ENCODE measurements around the gene APBB2.

The APBB2 gene

DNA sequence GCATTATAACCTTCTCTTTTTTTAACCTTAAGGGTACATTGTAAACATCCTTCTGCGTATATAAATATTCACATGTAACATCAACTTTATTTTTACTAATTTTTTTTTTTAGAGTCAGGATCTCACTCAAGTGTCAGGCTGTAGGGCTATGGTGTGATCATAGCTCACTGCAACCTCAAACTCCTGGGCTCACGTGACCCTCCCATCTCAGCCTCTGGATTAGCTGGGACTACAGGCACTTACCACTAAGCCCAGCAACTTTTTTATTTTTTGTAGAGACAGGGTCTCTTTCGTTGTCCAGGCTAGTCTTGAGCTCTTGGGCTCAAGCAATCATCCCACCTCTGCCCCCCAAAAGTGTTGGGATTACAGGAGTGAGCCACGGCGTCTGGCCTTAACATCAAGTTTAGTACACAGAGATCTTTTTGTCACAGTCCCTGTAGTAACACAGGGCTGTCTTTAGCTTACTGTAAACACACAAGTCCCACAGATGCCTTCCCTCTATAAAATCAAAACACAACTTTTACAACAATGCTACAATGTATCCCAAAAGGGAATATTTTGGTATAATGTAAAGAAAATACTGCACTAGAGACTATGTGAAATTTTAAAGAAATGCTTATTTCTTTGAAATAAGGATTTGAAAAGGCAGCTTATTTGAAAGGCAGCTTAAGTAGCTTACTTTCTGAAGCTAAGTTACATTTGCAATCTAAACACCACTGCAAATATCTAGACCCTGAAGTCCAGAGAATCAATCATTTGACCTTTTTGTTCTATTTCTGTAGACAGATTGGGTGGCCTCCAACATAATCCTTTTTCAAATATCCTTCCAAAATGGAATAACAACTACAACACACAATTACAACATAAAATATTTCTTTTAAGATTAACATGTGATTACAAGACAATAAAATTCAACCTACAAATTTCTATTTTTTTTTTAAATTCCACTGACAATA, 116.0 kb downstream of the APBB2 start:
- no peak for DNase-seq

- no peak for DNase-seq
Measured at GRCh38 chr4:41095973-41096372, 118.4 kb downstream of the APBB2 start.

DNA sequence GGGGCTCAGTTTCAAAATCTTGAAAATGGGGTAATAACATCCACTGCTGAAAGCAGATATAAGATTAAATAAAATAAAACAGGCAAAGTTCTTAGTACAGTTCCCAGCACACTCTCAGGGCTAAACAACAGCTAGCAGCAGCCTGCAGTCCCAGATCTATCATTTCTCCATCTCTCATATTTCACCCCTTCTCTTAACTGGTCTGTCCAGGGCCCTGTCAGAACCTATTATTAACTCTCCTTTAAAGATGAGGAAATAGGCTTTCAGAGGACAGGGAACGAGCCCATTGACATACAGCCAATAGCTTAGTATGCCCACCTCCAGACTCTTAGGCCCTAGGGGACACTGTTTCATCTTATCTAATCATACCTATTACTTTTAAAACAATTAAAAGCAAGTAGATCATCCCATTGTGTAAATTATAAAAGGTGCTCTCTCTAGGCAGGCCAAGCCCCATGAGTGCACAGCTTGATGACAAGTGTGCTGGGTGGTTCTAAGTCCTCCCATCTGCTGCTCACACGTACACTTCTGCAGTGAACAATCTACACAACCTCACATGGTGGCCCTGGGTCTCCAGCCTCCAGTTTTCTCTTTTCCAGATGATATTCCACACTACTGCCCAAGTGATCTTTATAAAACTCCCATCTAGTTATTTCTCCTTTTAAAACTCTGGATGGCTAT, 119.0 kb downstream of the APBB2 start:
- no peak for DNase-seq

DNA sequence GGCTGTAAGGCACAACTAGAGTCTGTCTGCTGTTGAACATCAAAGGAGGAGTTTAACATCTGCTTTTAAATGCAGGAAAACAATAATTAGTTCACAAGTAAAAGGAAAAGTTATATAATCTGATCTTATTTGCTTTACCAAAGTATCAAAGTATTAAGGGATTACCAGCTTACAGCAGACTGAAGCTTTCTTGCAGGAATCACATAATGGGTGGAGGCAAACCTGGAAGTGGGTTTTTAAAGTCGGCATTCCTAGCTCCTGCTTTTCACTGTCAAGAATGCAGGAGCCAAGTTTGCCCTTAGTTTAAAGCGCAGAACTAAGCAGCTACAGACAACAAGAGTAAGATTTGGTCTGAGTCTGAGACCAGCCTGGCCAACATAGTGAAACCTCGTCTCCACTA, 122.2 kb downstream of the APBB2 start:
- DNase-seq = no peak

DNA sequence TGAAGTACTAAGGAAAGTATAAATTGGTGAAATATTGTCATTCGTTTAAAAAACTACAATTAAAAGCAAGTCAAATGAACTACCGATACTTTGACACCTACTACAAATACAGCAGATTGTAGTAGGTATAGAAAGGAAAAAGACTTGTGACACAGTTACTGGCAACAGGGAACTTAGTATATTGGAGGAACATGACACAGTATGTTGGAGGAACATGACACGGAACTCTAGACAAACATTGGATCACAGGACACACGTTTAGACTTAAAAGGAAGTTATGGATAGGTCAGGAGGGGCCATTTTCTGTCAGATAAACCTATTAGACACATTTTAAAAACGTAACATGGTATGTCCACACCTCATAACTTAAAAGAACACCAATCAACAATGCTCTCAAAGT, 132.5 kb downstream of the APBB2 start:
- no peak for DNase-seq

DNA sequence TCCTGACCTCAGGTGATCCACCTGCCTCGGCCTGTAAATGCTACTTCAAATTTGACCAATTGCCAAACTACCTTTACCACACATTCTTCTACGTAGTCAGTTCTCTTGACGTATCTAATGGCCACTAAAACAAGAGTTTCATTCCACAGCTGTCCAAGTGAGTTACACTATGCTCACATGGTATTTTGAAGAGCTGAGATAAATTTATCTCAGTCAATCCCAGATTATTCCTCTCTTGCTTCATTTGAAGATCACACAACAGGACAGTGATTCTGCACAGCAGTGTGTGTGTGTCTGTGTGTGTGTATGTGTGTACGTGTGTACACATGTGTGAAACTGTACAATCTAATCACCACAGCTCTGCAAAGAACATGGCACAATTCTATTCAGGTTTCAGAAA, 133.4 kb downstream of the APBB2 start:
- DNase-seq = no peak

GRCh38 chr4:41079881-41080560, 134.3 kb downstream of the APBB2 start:
- no peak for DNase-seq

GRCh38 chr4:41077628-41078027, 136.7 kb downstream of the APBB2 start:
- DNase-seq = no peak

GRCh38 chr4:41076481-41076880, 137.9 kb downstream of the APBB2 start:
- no peak for DNase-seq

GRCh38 chr4:41074215-41074614, 140.1 kb downstream of the APBB2 start:
- no peak for DNase-seq

DNA sequence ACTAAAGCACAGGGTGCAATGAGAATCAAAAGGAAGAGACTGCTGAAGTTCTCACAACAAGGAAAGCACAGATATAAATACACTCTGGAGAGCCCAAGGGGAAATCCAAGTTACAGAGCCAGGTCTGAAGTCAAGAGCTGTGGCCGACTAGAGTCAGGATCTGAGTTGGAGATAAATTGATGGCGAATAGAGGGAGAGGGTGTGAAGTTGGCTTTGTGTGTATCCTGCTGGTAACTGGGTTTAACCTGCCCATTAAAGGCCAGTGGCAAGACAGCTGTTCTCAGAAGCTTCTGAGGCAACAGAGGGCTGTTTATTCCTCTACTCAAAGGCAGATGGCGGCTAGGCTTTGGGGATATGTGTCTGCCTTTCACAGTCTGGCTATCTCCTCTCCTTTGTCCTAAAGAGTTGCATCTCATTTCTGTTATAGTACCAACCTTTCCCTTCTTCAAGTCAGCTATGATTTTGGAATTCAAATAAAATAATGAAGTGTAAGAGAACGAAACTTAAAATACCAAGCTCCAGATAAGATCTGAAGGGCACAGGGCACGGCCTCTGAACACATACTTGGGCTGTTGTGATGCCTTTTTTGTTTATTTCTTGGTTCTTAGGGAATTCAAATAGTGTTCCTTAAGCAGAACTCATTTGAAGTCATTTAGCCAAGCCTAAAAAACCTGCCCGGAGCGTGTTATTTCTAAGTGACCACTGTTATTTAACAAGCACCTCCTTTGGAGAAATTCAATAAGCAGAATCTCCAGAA, 142.1 kb downstream of the APBB2 start:
- no peak for DNase-seq

GRCh38 chr4:41070516-41071281, 143.6 kb downstream of the APBB2 start:
- no peak for DNase-seq

DNA sequence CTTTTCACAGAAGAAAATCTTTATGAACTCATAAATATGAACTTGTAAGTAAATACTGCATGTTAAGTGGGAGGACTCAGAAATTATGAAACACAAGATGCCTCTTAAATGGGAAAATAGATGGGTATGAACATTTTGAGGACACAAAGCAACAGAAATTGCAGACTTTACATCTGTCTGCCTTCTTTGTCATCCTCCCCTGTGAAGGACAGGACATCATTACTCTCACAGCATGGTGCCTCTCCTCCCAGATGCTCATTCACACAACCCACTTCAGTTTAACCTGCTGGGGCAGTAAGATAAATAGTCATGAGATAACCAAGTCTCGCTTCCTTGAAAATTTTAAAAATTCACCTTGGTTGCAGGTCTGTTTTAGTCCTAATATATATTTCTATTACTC, 144.5 kb downstream of the APBB2 start:
- no peak for DNase-seq

DNA sequence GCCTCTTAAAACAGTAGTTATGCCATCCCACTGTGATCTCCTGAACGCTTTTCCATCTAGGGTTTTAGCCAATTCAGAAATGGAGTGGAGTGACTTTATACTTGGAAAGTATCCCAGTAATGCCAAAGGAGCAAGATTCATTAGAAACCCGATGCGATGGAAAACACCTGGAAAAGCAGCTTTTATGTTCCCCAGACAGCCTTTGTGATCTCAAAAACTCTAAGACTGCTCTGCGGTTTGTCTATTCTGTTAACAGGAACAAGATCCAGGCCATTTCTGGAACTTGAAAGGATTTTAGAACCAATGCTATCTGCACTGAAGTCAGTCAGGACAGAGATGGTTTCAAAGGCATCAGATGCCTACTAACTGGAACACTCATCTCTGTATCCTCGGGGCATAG, 145.1 kb downstream of the APBB2 start:
- DNase-seq = no peak

DNA sequence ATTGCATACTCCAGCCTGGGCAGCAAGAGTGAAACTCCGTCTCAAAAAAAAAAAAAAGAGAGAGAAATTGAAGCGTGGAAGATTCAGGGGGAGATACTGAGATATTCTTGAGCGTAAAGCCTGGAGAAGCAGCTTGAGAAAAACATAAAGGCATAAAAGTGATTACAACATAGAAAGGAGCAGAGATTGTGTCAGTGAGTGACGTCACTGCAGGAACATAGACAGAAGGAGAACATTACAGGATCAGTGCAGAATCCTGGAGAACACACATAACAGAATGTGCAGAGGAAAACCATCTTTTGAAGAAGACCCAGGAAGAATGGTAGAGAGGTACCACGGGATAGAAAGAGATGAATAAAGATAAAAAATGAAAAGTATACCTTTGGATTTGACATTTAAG, 147.0 kb downstream of the APBB2 start:
- no peak for DNase-seq

DNA sequence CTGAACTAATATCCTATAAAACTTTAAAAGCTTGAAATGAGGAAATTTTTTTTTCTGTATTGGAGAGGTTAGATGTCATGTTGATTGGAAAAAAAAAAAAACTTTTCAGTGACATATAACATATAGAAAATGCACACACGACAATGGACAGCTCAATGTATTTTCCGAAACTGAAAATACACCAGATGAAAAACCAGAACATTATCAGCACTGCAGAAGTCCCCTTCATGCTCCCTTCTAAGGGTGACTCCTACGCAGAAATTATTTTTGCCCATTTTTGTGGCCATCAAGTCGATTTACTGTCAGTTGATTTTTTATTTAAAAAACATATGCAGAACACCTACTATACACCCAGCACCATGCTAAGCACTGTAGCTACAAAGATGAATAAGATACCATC, 148.3 kb downstream of the APBB2 start:
- no peak for DNase-seq

- no peak for DNase-seq
Measured at GRCh38 chr4:41065434-41066006, 148.8 kb downstream of the APBB2 start.

GRCh38 chr4:41064953-41065352, 149.4 kb downstream of the APBB2 start:
- no peak for DNase-seq

- no peak for DNase-seq
Measured at GRCh38 chr4:41061482-41062185, 152.7 kb downstream of the APBB2 start.

DNA sequence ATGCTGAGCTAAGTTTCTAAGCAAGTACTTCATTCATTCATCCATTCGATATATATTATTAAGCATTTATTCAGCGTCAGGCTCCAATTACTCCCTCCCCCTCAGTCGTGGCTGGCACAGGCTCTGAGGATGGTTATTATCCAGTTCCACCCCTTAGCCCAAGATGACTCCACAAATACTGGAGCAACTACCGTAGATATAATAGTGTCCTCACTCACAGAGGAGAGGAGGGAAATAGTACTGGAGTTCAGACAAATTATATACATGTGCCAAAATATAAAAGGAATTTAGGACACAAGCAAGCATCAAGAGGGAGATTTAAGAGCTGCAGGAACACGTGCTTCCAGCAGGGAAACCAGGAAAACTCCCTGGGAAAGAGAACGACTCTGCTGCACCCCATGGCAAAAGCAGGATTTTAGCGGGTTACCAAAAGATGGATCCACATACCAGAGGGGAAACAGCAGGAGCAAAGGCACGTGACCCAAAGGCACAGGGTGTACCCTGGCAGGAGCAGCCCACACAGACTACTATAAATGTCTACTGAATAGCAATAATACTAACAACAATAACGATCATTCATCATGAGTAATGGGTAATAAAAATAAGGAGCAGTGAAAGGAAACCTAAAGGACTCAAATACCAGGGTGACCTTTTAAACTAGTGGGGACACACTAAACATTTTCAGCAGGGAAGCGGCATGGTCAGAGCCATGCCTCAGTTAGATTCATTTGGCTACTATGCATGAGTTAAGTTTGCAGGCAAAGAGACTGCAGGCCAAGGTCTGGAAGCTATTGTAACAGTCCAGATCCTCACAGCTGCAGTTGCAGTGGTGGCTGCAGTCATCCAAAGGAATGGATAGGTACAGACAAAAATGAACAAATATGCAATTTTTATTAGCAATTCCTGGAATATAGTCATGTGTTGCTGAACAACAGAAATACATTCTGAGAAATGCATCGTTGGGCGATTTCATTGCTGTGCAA, 153.7 kb downstream of the APBB2 start:
- no peak for DNase-seq

Data from activated CD4-positive, alpha-beta T cell treated with anti-CD3 and anti-CD28 coated beads, Interleukin-2, amount 50 U/mL, for 16 hours (primary cell).